GM12878 (cell line): Measurements from ENCODE around the gene SIGLEC10. TPM values are rescaled to one million over a fixed set of nuclear protein-coding genes. Genes with fewer than 3 reads are reported as not detected.

Experiments used
- ATAC-seq: fragments of 200-7000 bp; cut with Tn5 transposase; 3 replicates; pipeline ENCODE4 v1.9.1; 2020; ENCODE audit warnings: mild to moderate bottlenecking, moderate library complexity
- Bru-seq: library from RNA; stranded (reverse); fragments of 400-500 nt; gene quantifications from one replicate; lab custom pipeline; 2021; lab: Mats Ljungman, UMichigan
- BruChase-seq, 2 experiments: library from RNA; stranded (reverse); fragments of 400-500 nt; gene quantifications; one replicate each; lab custom pipeline; 2021; lab: Mats Ljungman, UMichigan
- BruUV-seq: library from RNA; stranded (reverse); fragments of 400-500 nt; replicated peaks from 2 replicates; lab custom pipeline; 2021; lab: Mats Ljungman, UMichigan
- CTCF ChIA-PET: fragments of 300-600 bp; sonication (Branson Sonifier 250); formaldehyde crosslinking; extraction: SDS; loops from one replicate; lab custom pipeline; 2021; ENCODE audit warnings: inconsistent platforms; lab: Yijun Ruan, JAX
- POLR2A ChIA-PET: fragments of 350-600 bp; formaldehyde crosslinking; extraction: SDS; loops from one replicate; lab custom pipeline; 2021; ENCODE audit warnings: inconsistent platforms; lab: Charles Lee
- RAD21 ChIA-PET: fragments of 300-600 bp; sonication (Branson Sonifier 250); formaldehyde crosslinking; loops from one replicate; lab custom pipeline; 2023; ENCODE audit warnings: antibody characterized with exemption; ENCODE audit not compliant: unreplicated experiment; lab: Charles Lee
- SMC1A ChIA-PET: fragments of 300-600 bp; sonication (Branson Sonifier 250); formaldehyde crosslinking; loops from one replicate; lab custom pipeline; 2023; ENCODE audit not compliant: unreplicated experiment, uncharacterized antibody; lab: Charles Lee
- DNase-seq: peaks from one replicate; pipeline ENCODE4 v3.0.0-alpha.2; 2011; ENCODE audit warnings: low read depth, low spot score
- FAIRE-seq: peaks from 3 replicates; lab custom pipeline; 2011; peaks lifted over from hg19 to GRCh38; lab: Jason Lieb, UNC
- H2AFZ ChIP-seq: 2 replicates; pipeline ENCODE4 v1.6.0; 2011; ENCODE audit warnings: low read depth, low read length, control low read depth; ENCODE audit not compliant: control insufficient read depth
- H3K27ac ChIP-seq: 2 replicates; pipeline ENCODE4 v1.5.1; 2011; ENCODE audit warnings: control low read depth; ENCODE audit not compliant: control insufficient read depth, insufficient read depth
- H3K27me3 ChIP-seq, 2 experiments: replicated peaks in 1 of 2; 2 replicates each; pipeline versions ENCODE4 v1.6.0 to v1.6.1; 2011; ENCODE audit warnings: low read length in 1 of 2; ENCODE audit not compliant: control insufficient read depth in 2 of 2, insufficient read depth in 2 of 2
- H3K36me3 ChIP-seq, 2 experiments: 2 replicates each; pipeline ENCODE4 v1.5.1; 2011; ENCODE audit warnings: low read length in 1 of 2; ENCODE audit not compliant: control insufficient read depth in 2 of 2, insufficient read depth in 2 of 2
- H3K4me1 ChIP-seq: 2 replicates; pipeline ENCODE4 v1.6.1; 2011; ENCODE audit warnings: mild to moderate bottlenecking, low read length, moderate library complexity, mixed read lengths; ENCODE audit not compliant: control insufficient read depth, insufficient read depth
- H3K4me2 ChIP-seq: 2 replicates; pipeline ENCODE4 v1.6.0; 2011; ENCODE audit warnings: control low read depth; ENCODE audit not compliant: control insufficient read depth, insufficient read depth
- H3K4me3 ChIP-seq: fragments of 200-600 bp; sonication (generic); 2 replicates; pipeline ENCODE4 v1.5.1; 2016
- H3K79me2 ChIP-seq: 2 replicates; pipeline ENCODE4 v1.6.0; 2011; ENCODE audit warnings: low read length; ENCODE audit not compliant: control insufficient read depth, insufficient read depth
- H3K9ac ChIP-seq: 2 replicates; pipeline ENCODE4 v1.8.0; 2011; ENCODE audit warnings: low read length, control low read depth, mixed read lengths; ENCODE audit not compliant: control insufficient read depth, insufficient read depth
- H3K9me3 ChIP-seq: replicated peaks from 3 replicates; pipeline ENCODE4 v1.5.1; 2011; ENCODE audit warnings: mild to moderate bottlenecking, low read length; ENCODE audit not compliant: control insufficient read depth, insufficient read depth
- H4K20me1 ChIP-seq: 2 replicates; pipeline ENCODE4 v1.6.0; 2011; ENCODE audit not compliant: control insufficient read depth, insufficient read depth
- ATF2 ChIP-seq: IDR thresholded peaks from 2 replicates; pipeline ENCODE4 v1.6.1; 2012; ENCODE audit warnings: low read length, inconsistent platforms
- CHD4 ChIP-seq: fragments of 200-600 bp; sonication (generic); IDR thresholded peaks from 2 replicates; pipeline ENCODE4 v1.6.1; 2016; ENCODE audit warnings: mild to moderate bottlenecking
- CREB1 ChIP-seq: IDR thresholded peaks from 2 replicates; pipeline ENCODE4 v1.6.1; 2012; ENCODE audit warnings: low read depth, mild to moderate bottlenecking, inconsistent platforms
- DPF2 ChIP-seq: fragments of 450-650 bp; IDR thresholded peaks from 2 replicates; pipeline ENCODE4 v1.6.1; 2017; ENCODE audit warnings: mild to moderate bottlenecking
- FOXK2 ChIP-seq: fragments of 450-650 bp; IDR thresholded peaks from 2 replicates; pipeline ENCODE4 v1.6.1; 2017; ENCODE audit warnings: mild to moderate bottlenecking, moderate library complexity
- IRF4 ChIP-seq: IDR thresholded peaks from 2 replicates; pipeline ENCODE4 v1.6.1; 2011; ENCODE audit warnings: low read depth, low read length
- JUNB ChIP-seq: IDR thresholded peaks from 2 replicates; pipeline ENCODE4 v1.6.1; 2016; ENCODE audit warnings: antibody characterized with exemption, mild to moderate bottlenecking
- MLLT1 ChIP-seq: fragments of 450-650 bp; IDR thresholded peaks from 2 replicates; pipeline ENCODE4 v1.6.1; 2016; ENCODE audit warnings: mild to moderate bottlenecking
- PRDM15 ChIP-seq: fragments of 450-650 bp; formaldehyde crosslinking; IDR thresholded peaks from 2 replicates; pipeline ENCODE4 v1.4.0; 2020; ENCODE audit warnings: mild to moderate bottlenecking, moderate library complexity
- RBBP5 ChIP-seq: fragments of 200-600 bp; sonication (generic); conservative IDR thresholded peaks from 2 replicates; pipeline ENCODE4 v1.6.1; 2016
- SMARCA5 ChIP-seq: fragments of 450-650 bp; IDR thresholded peaks from 2 replicates; pipeline ENCODE4 v1.6.1; 2017; ENCODE audit warnings: mild to moderate bottlenecking
- STAT1 ChIP-seq: fragments of 450-650 bp; conservative IDR thresholded peaks from 2 replicates; pipeline ENCODE4 v1.6.1; 2014; ENCODE audit warnings: antibody characterized with exemption, mild to moderate bottlenecking
- ZNF24 ChIP-seq: fragments of 450-650 bp; IDR thresholded peaks from 2 replicates; pipeline ENCODE4 v1.6.1; 2017; ENCODE audit warnings: antibody characterized with exemption, mild to moderate bottlenecking
- WGBS: methylation state at CpG from one replicate; pipeline ENCODE4 v1.1.6; 2016; ENCODE audit warnings: low lambda C conversion rate; ENCODE audit not compliant: insufficient replicate concordance, insufficient coverage; ENCODE audit errors: missing lambda C conversion rate; 5-methylcytosine and 5-hydroxymethylcytosine counted together
- in situ Hi-C: fragments of 300-500 bp; cut with MboI; formaldehyde crosslinking; loops from 9 replicates; pipeline ENCODE4 v1.14.3; 2018; ENCODE audit warnings: mixed read lengths
- intact Hi-C: fragments of 100-400 bp; cut with micrococcal nuclease; formaldehyde crosslinking; loops from one replicate; pipeline ENCODE4 v1.14.2; 2022; ENCODE audit not compliant: unreplicated experiment
- long read RNA-seq, 2 experiments: library from polyadenylated mRNA; unstranded; transcript quantifications; one replicate each; pipeline ENCODE4 v2.0.0, GENCODE V29; 2019 to 2020
- polyA minus RNA-seq, 3 experiments: library from RNA; depleted of rRNA, polyadenylated mRNA; stranded (reverse); fragments of >200 nt; gene quantifications; 2 replicates each; pipeline ENCODE4 v1.2.3, GENCODE V29; 2011
- polyA plus RNA-seq, 11 experiments: library from polyadenylated mRNA; depleted of rRNA in 4 of 11; unstranded in 6 of 11; stranded (reverse) in 5 of 11; fragments of >200 nt; fragmentation: Nextera tagmentation in 4 of 11; fragmentation: Illumina TruSeq in 1 of 11; extraction: Ambion mirVana in 4 of 11; extraction: Trizol in 1 of 11; gene quantifications; 1 replicate in 1 of 11; 2 replicates in 10 of 11; pipeline versions ENCODE4 v1.2.1 to v1.2.3, GENCODE V29; 2011 to 2016; ENCODE audit warnings: inconsistent platforms in 2 of 11, missing spikeins in 2 of 11, low read depth in 1 of 11
- total RNA-seq, 4 experiments: library from RNA; depleted of rRNA in 3 of 4; stranded (reverse); fragments of >200 nt in 3 of 4; fragmentation: Illumina TruSeq in 1 of 4; extraction: Trizol in 1 of 4; gene quantifications; 2 replicates each; pipeline versions ENCODE4 v1.2.1 to v1.2.3, GENCODE V29; 2013 to 2021

The SIGLEC10 gene
- total RNA-seq (2013; cell fraction: nucleolus; rRNA removed): 27.2 and 31.5 TPM in 2 replicates
- 11.3 and 13.0 TPM in 2 replicates for total RNA-seq (2014; rRNA removed)
- 7.0 and 7.7 TPM in 2 replicates for total RNA-seq (2014; rRNA removed; fragmentation: Illumina TruSeq; extraction: Trizol)
- total RNA-seq (2021): 12.2 and 13.3 TPM in 2 replicates
- polyA plus RNA-seq (2011; ENCODE audit: low read depth): 5.6 TPM
- polyA plus RNA-seq (2011; rRNA removed): 1.4 and 2.3 TPM in 2 replicates
- 1.6 and 2.1 TPM in 2 replicates for polyA plus RNA-seq (2011; cell fraction: cytosol; rRNA removed)
- 2.3 and 4.2 TPM in 2 replicates for polyA plus RNA-seq (2011; cell fraction: nucleus; rRNA removed)
- polyA plus RNA-seq (2012): 7.1 and 14.4 TPM in 2 replicates
- polyA plus RNA-seq (2014; fragmentation: Illumina TruSeq; extraction: Trizol): 13.0 and 16.8 TPM in 2 replicates
- 1 to 10 TPM; 2.5 to 3.0 TPM for polyA plus RNA-seq (2014; fragmentation: Nextera tagmentation; extraction: Ambion mirVana)
- polyA plus RNA-seq (2014; rRNA removed): 12.9 and 14.8 TPM in 2 replicates
- 1 to 10 TPM; 7.5 to 7.9 TPM for polyA plus RNA-seq (2016; fragmentation: Nextera tagmentation; extraction: Ambion mirVana)
- 0.66 and 2.3 TPM in 2 replicates for polyA minus RNA-seq (2011; rRNA and poly(A)+ RNA removed)
- polyA minus RNA-seq (2011; cell fraction: cytosol; rRNA and poly(A)+ RNA removed): 0.67 and 0.94 TPM in 2 replicates
- 0.73 and 0.96 TPM in 2 replicates for polyA minus RNA-seq (2011; cell fraction: nucleus; rRNA and poly(A)+ RNA removed)
- Bru-seq, nascent RNA: percentile 42 among the genes with signal in this experiment
- percentile 46 among the genes with signal in this experiment for BruChase-seq, experiment 1, labeled RNA remaining after a 6-hour chase
- percentile 40 among the genes with signal in this experiment for BruChase-seq, experiment 2, labeled RNA remaining after a 2-hour chase
- long read RNA-seq, experiment 1: 0 reads
- long read RNA-seq, experiment 2, partial matches to known transcripts: 0 of 1 reads
- long read RNA-seq, experiment 2, other reads (novel, unspliced or antisense): 0 of 1 reads

GRCh38 chr19:51417107-51417809, at the start of gene SIGLEC10:
SIGLEC10 (minus strand) TSS chr19:51417642; CDS start chr19:51417581, 61 bp downstream.
- Histone ChIP-seq H3K27ac (peak within 1 kb of the TSS; percentile 50), H3K79me2 (no peaks in the 10 kb centered on the region), H3K4me3 (peak within 1 kb of the TSS; percentile 49; the same call in 1 of the 2 replicates), H3K4me1 (peaks cover 16% of the 10 kb centered on the region), H3K9me3 (no peaks in the 10 kb centered on the region), H3K9ac (peak within 1 kb of the TSS; percentile 48), H3K27me3 (no peaks in the 10 kb centered on the region), H4K20me1 (no peaks in the 10 kb centered on the region), H3K36me3 (no peaks in the 10 kb centered on the region), H2AFZ (peak within 1 kb of the TSS; percentile 78), H3K4me2 (peak within 1 kb of the TSS; percentile 88)
- ATAC-seq (peak; percentile 92), DNase-seq (no peak), FAIRE-seq (peak; percentile 97)
- POLR2A ChIA-PET: interaction anchor here (0.6 to 2.9 kb wide), 8 partner anchors 10 to 78 kb away, joined by 3 to 37 read pairs (median 3); partner anchors contain the start of genes LIM2 and NKG7
- TSS peak; percentile 55 for BruUV-seq
- RAD21 ChIA-PET: interaction anchor here (0.6 to 5.8 kb wide), 14 partner anchors 10 to 244 kb away, joined by 3 to 51 read pairs (median 6); partner anchors contain the start of gene NKG7
- 14% methylated on average over 21 of the region's 21 CpGs for WGBS
- in situ Hi-C loops: no loop called here
- SMC1A ChIA-PET: interaction anchor here (0.7 to 2.9 kb wide), 20 partner anchors 9 to 360 kb away, joined by 3 to 43 read pairs (median 5); partner anchors contain the start of gene VSIG10L
- intact Hi-C loops: loop anchor here (2.0 kb wide), 2 partner anchors 22 to 24 kb away; no protein-coding TSS in a partner anchor
- CTCF ChIA-PET: interaction anchor here (0.6 to 9.7 kb wide), 19 partner anchors 8 to 361 kb away, joined by 3 to 142 read pairs (median 6); partner anchors contain the start of genes LIM2 and NKG7
- TF ChIP-seq DPF2: peak; percentile 70
- TF ChIP-seq CREB1: 0 out of 2 replicates have a peak, but pooled peaks have one; percentile 26
- TF ChIP-seq IRF4: peak; percentile 15; the same call in 1 of the 2 replicates
- TF ChIP-seq PRDM15 (CRISPR knock-in tag): no peak
- peak; percentile 33 for TF ChIP-seq JUNB
- peak; percentile 74; the same call in 1 of the 2 replicates for TF ChIP-seq SMARCA5
- no peak for TF ChIP-seq STAT1
- peak; percentile 45; the same call in 1 of the 2 replicates for TF ChIP-seq MLLT1
- no peak for TF ChIP-seq RBBP5
- TF ChIP-seq CHD4: no peak
- no peak for TF ChIP-seq FOXK2
- TF ChIP-seq ATF2: peak; percentile 1; the same call in 1 of the 2 replicates
- TF ChIP-seq ZNF24: no peak
